RWPE1 (cell line): ENCODE data around the gene ZNF436.
A peak's percentile ranks its signal among the peaks of the same experiment; 100 is the strongest.

Experiments used
- CTCF ChIA-PET: fragments of 350-600 bp; sonication (Branson Sonifier 250); formaldehyde crosslinking; extraction: SDS; loops from one replicate; lab custom pipeline; 2021; lab: Yijun Ruan, JAX
- POLR2A ChIA-PET: fragments of 400-600 bp; formaldehyde crosslinking; extraction: SDS; loops from one replicate; lab custom pipeline; 2020; ENCODE audit warnings: antibody characterized with exemption; ENCODE audit not compliant: low non-redundant PET; lab: Yijun Ruan, JAX
- DNase-seq: peaks from one replicate; pipeline ENCODE4 v3.0.0; 2012; ENCODE audit warnings: low spot score
- H3K27ac ChIP-seq: fragments of 450-650 bp; 2 replicates; pipeline ENCODE4 v1.5.1; 2017
- CTCF ChIP-seq: fragments of 450-650 bp; conservative IDR thresholded peaks from 2 replicates; pipeline ENCODE4 v1.5.1; 2017; ENCODE audit warnings: low read depth, mild to moderate bottlenecking

The ZNF436 gene

GRCh38 chr1:23368562-23369334 is 888 bp downstream of the ZNF436 start:
- POLR2A ChIA-PET = interaction anchor here (0.6 to 2.2 kb wide), 4 partner anchors 9 to 109 kb away, joined by 3 to 24 read pairs (median 4); partner anchors contain the start of gene HNRNPR
- H3K27ac ChIP-seq = peak overlapping the region; percentile 97
- peak; percentile 80 for DNase-seq
- CTCF ChIA-PET = interaction anchor here (0.5 to 1.5 kb wide), 2 partner anchors 35 to 52 kb away, joined by 3 to 6 read pairs; no protein-coding TSS in a partner anchor
- TF ChIP-seq CTCF = no peak

GRCh38 chr1:23367791-23368561 is 1.7 kb downstream of the ZNF436 start:
- ChIA-PET POLR2A (interaction anchor here (0.6 to 2.2 kb wide), 4 partner anchors 10 to 108 kb away, joined by 3 to 24 read pairs (median 4); partner anchors contain the start of gene HNRNPR), CTCF (interaction anchor here (0.5 kb wide), 1 partner anchor 51 kb away, joined by 3 read pairs; no protein-coding TSS in a partner anchor)
- TF ChIP-seq CTCF = no peak
- peak; percentile 99 for DNase-seq
- peak overlapping the region; percentile 97 for H3K27ac ChIP-seq

- DNase-seq = no peak
- ChIA-PET POLR2A (interaction anchor here (2.2 kb wide), 1 partner anchor 23 kb away, joined by 24 read pairs; the partner anchor contains the start of gene HNRNPR), CTCF (interaction anchor here (1.2 kb wide), 1 partner anchor 36 kb away, joined by 3 read pairs; no protein-coding TSS in a partner anchor)
- H3K27ac ChIP-seq = peak overlapping the region; percentile 97
- TF ChIP-seq CTCF = no peak
Measured at GRCh38 chr1:23367451-23367790, 2.2 kb downstream of the ZNF436 start.

GRCh38 chr1:23366598-23366997 is 3.0 kb downstream of the ZNF436 start:
- no peak overlapping the region for H3K27ac ChIP-seq
- no peak for TF ChIP-seq CTCF
- POLR2A ChIA-PET = interaction anchor here (2.2 kb wide), 1 partner anchor 22 kb away, joined by 24 read pairs; the partner anchor contains the start of gene HNRNPR
- CTCF ChIA-PET = interaction anchor here (0.6 to 1.2 kb wide), 2 partner anchors 25 to 37 kb away, joined by 3 to 4 read pairs; no protein-coding TSS in a partner anchor
- peak; percentile 54 for DNase-seq

GRCh38 chr1:23366146-23366545 is 3.5 kb downstream of the ZNF436 start:
- H3K27ac ChIP-seq = no peak overlapping the region
- no peak for TF ChIP-seq CTCF
- CTCF ChIA-PET = interaction anchor here (0.6 kb wide), 1 partner anchor 25 kb away, joined by 4 read pairs; no protein-coding TSS in a partner anchor
- DNase-seq = no peak
- POLR2A ChIA-PET = no interaction called here

- CTCF ChIA-PET = no interaction called here
- no peak for TF ChIP-seq CTCF
- POLR2A ChIA-PET = interaction anchor here (0.9 kb wide), 1 partner anchor 39 kb away, joined by 3 read pairs; no protein-coding TSS in a partner anchor
- no peak overlapping the region for H3K27ac ChIP-seq
- DNase-seq = no peak
Measured at GRCh38 chr1:23362218-23362713, 7.4 kb downstream of the ZNF436 start.
